Type B pancreatic cell (in vitro differentiated cells): Measurements from ENCODE around the gene BMP8B. TPM values are rescaled to one million over a fixed set of nuclear protein-coding genes. Genes with fewer than 3 reads are reported as not detected.
"Not testable (repeated sequence)": the region's sequence is repeated elsewhere in the genome, so short reads cannot be mapped to it uniquely, and the experiment has no call there.

Experiments
- DNase-seq: peaks from one replicate; pipeline ENCODE4 v3.0.0; 2021; ENCODE audit warnings: mixed read lengths; ENCODE audit not compliant: unreplicated experiment; ENCODE audit errors: extremely low spot score
- H3K27ac Mint-ChIP-seq: 2 replicates; pipeline ENCODE4 v1.8.0; 2021; ENCODE audit warnings: mild to moderate bottlenecking, mixed read lengths
- H3K27me3 Mint-ChIP-seq: 2 replicates; pipeline ENCODE4 v1.8.0; 2021; ENCODE audit warnings: mixed read lengths
- H3K36me3 Mint-ChIP-seq: 2 replicates; pipeline ENCODE4 v1.8.0; 2021; ENCODE audit warnings: mixed read lengths
- H3K4me1 Mint-ChIP-seq: one replicate; pipeline ENCODE4 v1.8.0; 2021; ENCODE audit warnings: mixed read lengths; ENCODE audit not compliant: unreplicated experiment
- H3K4me3 Mint-ChIP-seq: 2 replicates; pipeline ENCODE4 v1.8.0; 2021; ENCODE audit warnings: mild to moderate bottlenecking, mixed read lengths
- H3K9me3 Mint-ChIP-seq: 2 replicates; pipeline ENCODE4 v1.8.0; 2021; ENCODE audit warnings: mixed read lengths
- CTCF ChIP-seq: fragments of 200-600 bp; sonication (generic); conservative IDR thresholded peaks from 2 replicates; pipeline ENCODE4 v1.5.0; 2021; ENCODE audit warnings: antibody characterized with exemption, mild to moderate bottlenecking
- total RNA-seq: library from RNA; stranded (reverse); gene quantifications from 2 replicates; pipeline ENCODE4 v1.2.1, GENCODE V29; 2021; ENCODE audit warnings: low replicate concordance

Gene BMP8B
- total RNA-seq, 1 donor from 2014 or later: 1.5 TPM

GRCh38 chr1:39805385-39805784 is 16.7 kb upstream of the BMP8B start:
- H3K36me3 Mint-ChIP-seq: no peaks in the 10 kb centered on the region
- no peak overlapping the region for H3K4me3 Mint-ChIP-seq
- H3K4me1 Mint-ChIP-seq: no peaks in the 10 kb centered on the region
- H3K27ac Mint-ChIP-seq: no peak overlapping the region
- peaks cover 5% of the 10 kb centered on the region for H3K9me3 Mint-ChIP-seq
- H3K27me3 Mint-ChIP-seq: peaks cover 4% of the 10 kb centered on the region
- no peak for TF ChIP-seq CTCF
- DNase-seq: no peak

GRCh38 chr1:39802496-39803260 is 14.0 kb upstream of the BMP8B start:
- Mint-ChIP-seq H3K4me3 (no peak overlapping the region), H3K9me3 (peaks cover 5% of the 10 kb centered on the region), H3K4me1 (no peaks in the 10 kb centered on the region), H3K36me3 (no peaks in the 10 kb centered on the region), H3K27me3 (peaks cover 7% of the 10 kb centered on the region), H3K27ac (no peak overlapping the region)
- no peak for DNase-seq
- TF ChIP-seq CTCF: no peak

- peaks cover 5% of the 10 kb centered on the region for H3K9me3 Mint-ChIP-seq
- no peak for TF ChIP-seq CTCF
- H3K27ac Mint-ChIP-seq: no peak overlapping the region
- H3K4me3 Mint-ChIP-seq: no peak overlapping the region
- DNase-seq: no peak
- H3K4me1 Mint-ChIP-seq: no peaks in the 10 kb centered on the region
- peaks cover 14% of the 10 kb centered on the region for H3K27me3 Mint-ChIP-seq
- H3K36me3 Mint-ChIP-seq: no peaks in the 10 kb centered on the region
Observed at GRCh38 chr1:39800471-39800835, 11.8 kb upstream of the BMP8B start.

- no peaks in the 10 kb centered on the region for H3K36me3 Mint-ChIP-seq
- peaks cover 3% of the 10 kb centered on the region for H3K9me3 Mint-ChIP-seq
- no peak for DNase-seq
- peaks cover 14% of the 10 kb centered on the region for H3K27me3 Mint-ChIP-seq
- H3K4me3 Mint-ChIP-seq: no peak overlapping the region
- TF ChIP-seq CTCF: peak; percentile 86
- no peaks in the 10 kb centered on the region for H3K4me1 Mint-ChIP-seq
- no peak overlapping the region for H3K27ac Mint-ChIP-seq
Observed at GRCh38 chr1:39799770-39800470, 11.3 kb upstream of the BMP8B start.

GRCh38 chr1:39798859-39799769 is 10.4 kb upstream of the BMP8B start:
- not testable (repeated sequence) for H3K36me3 Mint-ChIP-seq, H3K9me3 Mint-ChIP-seq, DNase-seq, H3K4me1 Mint-ChIP-seq, H3K4me3 Mint-ChIP-seq, H3K27ac Mint-ChIP-seq
- peaks cover 16% of the 10 kb centered on the region for H3K27me3 Mint-ChIP-seq
